K562 (cell line): ENCODE results near the gene PDE4A. TPM values are rescaled to one million over a fixed set of nuclear protein-coding genes. Genes with fewer than 3 reads are reported as not detected.
A peak's percentile ranks its signal among the peaks of the same experiment; 100 is the strongest.

Experiments
- BRCA1 ChIP-seq, 2 experiments: fragments of 450-650 bp in 1 of 2; sonication (generic) in 1 of 2; formaldehyde crosslinking in 1 of 2; IDR thresholded peaks; 2 replicates each; pipeline versions ENCODE4 v1.5.0 to v1.6.1; 2017 to 2020; ENCODE audit warnings: mild to moderate bottlenecking in 1 of 2, missing genetic modification reagents in 1 of 2
- CHD4 ChIP-seq: fragments of 200-600 bp; sonication (generic); IDR thresholded peaks from 3 replicates; pipeline ENCODE4 v1.6.1; 2012; ENCODE audit warnings: low read depth, mild to moderate bottlenecking, mixed read lengths, low read length, inconsistent platforms; ENCODE audit not compliant: insufficient read depth, insufficient replicate concordance, poor library complexity, severe bottlenecking
- FOXA3 ChIP-seq, 2 experiments: fragments of 450-650 bp in 1 of 2; sonication (generic) in 1 of 2; formaldehyde crosslinking; IDR thresholded peaks in 1 of 2; conservative IDR thresholded peaks in 1 of 2; 2 replicates each; pipeline versions ENCODE4 v1.4.0 to v1.8.0; 2020 to 2022; ENCODE audit warnings: mild to moderate bottlenecking in 2 of 2, missing genetic modification reagents in 1 of 2
- RUNX1 ChIP-seq: sonication (generic); IDR thresholded peaks from 2 replicates; pipeline ENCODE4 v1.6.1; 2016; ENCODE audit warnings: antibody characterized with exemption, low read depth
- ZBTB11 ChIP-seq, 3 experiments: fragments of 200-800 bp in 1 of 3; fragments of 250-450 bp in 1 of 3; fragments of 450-650 bp in 1 of 3; sonication (Bioruptor Pico) in 1 of 3; sonication (Bioruptor generic) in 1 of 3; formaldehyde crosslinking in 1 of 3; IDR thresholded peaks; 2 replicates each; pipeline versions ENCODE4 v1.6.1 to v1.8.0; 2016 to 2022; ENCODE audit warnings: mild to moderate bottlenecking in 2 of 3, missing genetic modification characterization in 2 of 3, missing compliant biosample characterization in 1 of 3, moderate library complexity in 1 of 3
- ZBTB7A ChIP-seq: IDR thresholded peaks from 2 replicates; pipeline ENCODE4 v1.6.1; 2011; ENCODE audit warnings: low read depth, mild to moderate bottlenecking, low read length, moderate library complexity, borderline replicate concordance; ENCODE audit not compliant: control insufficient read depth
- ZFP91 ChIP-seq: sonication (generic); formaldehyde crosslinking; IDR thresholded peaks from 2 replicates; pipeline ENCODE4 v1.8.0; 2022; ENCODE audit warnings: mild to moderate bottlenecking, missing genetic modification reagents
- ZHX1 ChIP-seq: fragments of 150-350 bp; conservative IDR thresholded peaks from 2 replicates; pipeline ENCODE4 v1.6.1; 2014; ENCODE audit warnings: low read length
- ZNF76 ChIP-seq: fragments of 250-450 bp; sonication (Bioruptor Pico); IDR thresholded peaks from 2 replicates; pipeline ENCODE4 v1.4.0; 2020; ENCODE audit warnings: mild to moderate bottlenecking, moderate library complexity, borderline replicate concordance
- polyA plus RNA-seq, 8 experiments: library from polyadenylated mRNA; depleted of rRNA in 4 of 8; stranded (reverse) in 5 of 8; unstranded in 3 of 8; fragments of >200 nt; fragmentation: Nextera tagmentation in 2 of 8; fragmentation: Illumina TruSeq in 1 of 8; extraction: Ambion mirVana in 2 of 8; extraction: Trizol in 1 of 8; gene quantifications; 2 replicates each; pipeline versions ENCODE4 v1.2.1 to v1.2.3, GENCODE V29; 2011 to 2014; ENCODE audit warnings: inconsistent platforms in 1 of 8, missing spikeins in 1 of 8
- total RNA-seq, 7 experiments: library from RNA; depleted of rRNA in 6 of 7; stranded (reverse); fragments of >200 nt in 6 of 7; fragmentation: Illumina TruSeq in 2 of 7; extraction: Trizol in 2 of 7; gene quantifications; 2 replicates each; pipeline versions ENCODE4 v1.2.1 to v1.2.3, GENCODE V29; 2011 to 2021; ENCODE audit warnings: low replicate concordance in 1 of 7

PDE4A gene
- total and polyA plus RNA-seq, 9 of the 15 experiments (the other 6 are each of a cell fraction or from before 2014, with no cell fraction given), result 0.66 to 26.9 (median 4.6) TPM

- no peak for TF ChIP-seq CHD4
- TF ChIP-seq RUNX1, result no peak
- TF ChIP-seq BRCA1 (IDR thresholded peaks at IDR 0.05), result no peak
- peak; percentile 45; the same call in 1 of the 2 replicates for TF ChIP-seq BRCA1 (CRISPR knock-in tag; IDR thresholded peaks at IDR 0.05)
- TF ChIP-seq ZNF76 (CRISPR knock-in tag), result no peak
- TF ChIP-seq ZFP91 (CRISPR knock-in tag), result 0 out of 2 replicates have a peak, but pooled peaks have one; percentile 10
- 0 out of 4 replicates have a peak, but pooled peaks of 1 of the 2 experiments have one; percentile 37 for TF ChIP-seq FOXA3 (CRISPR knock-in tag; conservative IDR thresholded peaks at IDR 0.05 in 1 of 2, IDR thresholded peaks at IDR 0.05 in 1 of 2)
- peak in 1 of 3 experiments; percentile 54; a peak in 1 of 6 replicates for TF ChIP-seq ZBTB11 (CRISPR knock-in tag; IDR thresholded peaks at IDR 0.05)
- peak; percentile 45; the same call in 1 of the 2 replicates for TF ChIP-seq ZBTB7A
- TF ChIP-seq ZHX1, result no peak
Measured at GRCh38 chr19:10417541-10418234, 2.6 kb upstream of the PDE4A start (continued).
